HCT116 (cell line): ENCODE data around the gene GRIK4. TPM values are rescaled to one million over a fixed set of nuclear protein-coding genes. Genes with fewer than 3 reads are reported as not detected.

Experiments
- ATAC-seq: fragments of 200-7000 bp; cut with Tn5 transposase; 2 replicates; pipeline ENCODE4 v1.9.1; 2020; ENCODE audit warnings: mild to moderate bottlenecking, moderate library complexity
- BruUV-seq: library from RNA; stranded (reverse); fragments of 400-500 nt; replicated peaks from 2 replicates; lab custom pipeline; 2021; lab: Mats Ljungman, UMichigan
- CTCF ChIA-PET: fragments of 300-600 bp; sonication (Branson Sonifier 250); formaldehyde crosslinking; loops from one replicate; lab custom pipeline; 2021; ENCODE audit warnings: antibody characterized with exemption; lab: Charles Lee
- POLR2A ChIA-PET: fragments of 300-600, 350-600 bp; sonication (Branson Sonifier 250); formaldehyde crosslinking; loops from one replicate; lab custom pipeline; 2021; ENCODE audit warnings: antibody characterized with exemption; lab: Charles Lee
- RAD21 ChIA-PET, 2 experiments: fragments of 300-600 bp; sonication (Branson Sonifier 250); formaldehyde crosslinking; loops; one replicate each; lab custom pipeline; 2023; ENCODE audit warnings: low total read pairs in 2 of 2; ENCODE audit not compliant: uncharacterized antibody in 2 of 2, unreplicated experiment in 2 of 2, low non-redundant PET in 1 of 2; lab: Charles Lee
- DNase-seq: peaks from one replicate; pipeline ENCODE4 v3.0.0-alpha.2; 2010; ENCODE audit warnings: low read depth, low spot score
- H2AFZ ChIP-seq: fragments of 200-600 bp; shearing (Covaris generic), sonication (generic); 2 replicates; pipeline ENCODE4 v1.6.1; 2017; ENCODE audit warnings: low read depth, mixed run types, mixed read lengths, antibody characterized with exemption, low read length; ENCODE audit not compliant: poor library complexity, severe bottlenecking
- H3K27ac ChIP-seq: 2 replicates; pipeline ENCODE4 v1.5.1; 2012; ENCODE audit warnings: low read depth, low read length
- H3K27me3 ChIP-seq: fragments of 200-600 bp; sonication (generic); 2 replicates; pipeline ENCODE4 v1.6.1; 2016; ENCODE audit warnings: mixed run types, low read length, mixed read lengths; ENCODE audit not compliant: insufficient read depth
- H3K36me3 ChIP-seq, 2 experiments: fragments of 200-500 bp in 1 of 2; fragments of 200-600 bp in 1 of 2; sonication (Bioruptor generic) in 1 of 2; sonication (generic) in 1 of 2; 2 replicates each; pipeline versions ENCODE4 v1.5.1 to v1.6.1; 2014 to 2016; ENCODE audit warnings: low read length in 2 of 2, inconsistent platforms in 1 of 2, mixed read lengths in 1 of 2, mixed run types in 1 of 2; ENCODE audit not compliant: insufficient read depth in 2 of 2, control insufficient read depth in 1 of 2
- H3K4me1 ChIP-seq, 2 experiments: fragments of 200-600 bp in 1 of 2; sonication (generic) in 1 of 2; 2 replicates each; pipeline versions ENCODE4 v1.5.1 to v1.6.1; 2012 to 2017; ENCODE audit warnings: low read length in 2 of 2, inconsistent platforms in 1 of 2, mild to moderate bottlenecking in 1 of 2, mixed read lengths in 1 of 2, mixed run types in 1 of 2, moderate library complexity in 1 of 2; ENCODE audit not compliant: insufficient read depth in 2 of 2, control insufficient read depth in 1 of 2
- H3K4me2 ChIP-seq: fragments of 200-600 bp; sonication (generic); 2 replicates; pipeline ENCODE4 v1.6.1; 2017; ENCODE audit warnings: mixed run types, low read length, mixed read lengths
- H3K4me3 ChIP-seq, 2 experiments: fragments of 200-600 bp in 1 of 2; sonication (generic) in 1 of 2; replicated peaks in 1 of 2; 2 replicates each; pipeline ENCODE4 v1.5.1; 2011 to 2016; ENCODE audit warnings: low read length in 2 of 2, control low read depth in 1 of 2, low read depth in 1 of 2, mild to moderate bottlenecking in 1 of 2, mixed read lengths in 1 of 2, mixed run types in 1 of 2
- H3K79me2 ChIP-seq: fragments of 200-600 bp; sonication (generic); 2 replicates; pipeline ENCODE4 v1.6.1; 2017; ENCODE audit warnings: mild to moderate bottlenecking, mixed run types, low read length, moderate library complexity, mixed read lengths; ENCODE audit not compliant: insufficient read depth
- H3K9ac ChIP-seq: fragments of 200-600 bp; sonication (generic); 2 replicates; pipeline ENCODE4 v1.6.1; 2016; ENCODE audit warnings: low read length, mixed read lengths
- H3K9me2 ChIP-seq: fragments of 200-600 bp; sonication (generic), shearing (Covaris generic); 2 replicates; pipeline ENCODE4 v1.6.1; 2017; ENCODE audit warnings: mixed run types, mild to moderate bottlenecking, moderate library complexity; ENCODE audit not compliant: insufficient read depth
- H3K9me3 ChIP-seq, 2 experiments: fragments of 200-500 bp in 1 of 2; fragments of 200-600 bp in 1 of 2; sonication (Bioruptor generic) in 1 of 2; sonication (generic) in 1 of 2; 2 replicates each; pipeline ENCODE4 v1.6.1; 2014 to 2017; ENCODE audit warnings: low read length in 2 of 2, mixed read lengths in 2 of 2, inconsistent platforms in 1 of 2, low read depth in 1 of 2, mild to moderate bottlenecking in 1 of 2, mixed run types in 1 of 2, moderate library complexity in 1 of 2; ENCODE audit not compliant: control insufficient read depth in 1 of 2, insufficient read depth in 1 of 2
- H4K20me1 ChIP-seq: fragments of 200-600 bp; sonication (generic), shearing (Covaris generic); 2 replicates; pipeline ENCODE4 v1.6.1; 2017; ENCODE audit warnings: mixed run types, mild to moderate bottlenecking, moderate library complexity; ENCODE audit not compliant: insufficient read depth
- ATF3 ChIP-seq: IDR thresholded peaks from 2 replicates; pipeline ENCODE4 v1.6.1; 2012
- CBX3 ChIP-seq: IDR thresholded peaks from 2 replicates; pipeline ENCODE4 v1.6.1; 2012; ENCODE audit warnings: low read depth
- CEBPB ChIP-seq: IDR thresholded peaks from 2 replicates; pipeline ENCODE4 v1.6.1; 2012; ENCODE audit warnings: low read depth
- CTCF ChIP-seq, 3 experiments: fragments of 200-600 bp in 1 of 3; sonication (generic) in 1 of 3; IDR thresholded peaks in 2 of 3; conservative IDR thresholded peaks in 1 of 3; 2 replicates each; pipeline ENCODE4 v1.5.1; 2012 to 2017; ENCODE audit warnings: low read depth in 2 of 3, low read length in 2 of 3, antibody characterized with exemption in 1 of 3, borderline replicate concordance in 1 of 3, control low read depth in 1 of 3, mild to moderate bottlenecking in 1 of 3, mixed read lengths in 1 of 3, mixed run types in 1 of 3, moderate library complexity in 1 of 3; ENCODE audit not compliant: insufficient read depth in 1 of 3
- ELF1 ChIP-seq: IDR thresholded peaks from 2 replicates; pipeline ENCODE4 v1.6.1; 2012; ENCODE audit warnings: low read depth, borderline replicate concordance
- EZH2 ChIP-seq: fragments of 200-600 bp; sonication (generic); IDR thresholded peaks from 2 replicates; pipeline ENCODE4 v1.6.1; 2017; ENCODE audit warnings: antibody characterized with exemption, mixed run types
- EZH2phosphoT487 ChIP-seq: fragments of 200-600 bp; IDR thresholded peaks from 2 replicates; pipeline ENCODE4 v1.6.1; 2018; ENCODE audit warnings: antibody characterized with exemption, borderline replicate concordance
- FOSL1 ChIP-seq: IDR thresholded peaks from 2 replicates; pipeline ENCODE4 v1.6.1; 2012; ENCODE audit warnings: low read depth
- POLR2A ChIP-seq: IDR thresholded peaks from 2 replicates; pipeline ENCODE4 v1.7.0; 2011; ENCODE audit warnings: borderline replicate concordance; ENCODE audit not compliant: insufficient read depth, insufficient read length; ENCODE audit errors: extremely low read depth
- POLR2AphosphoS5 ChIP-seq: IDR thresholded peaks from 2 replicates; pipeline ENCODE4 v1.6.1; 2011; ENCODE audit warnings: mild to moderate bottlenecking, low read depth, low read length, moderate library complexity
- RAD21 ChIP-seq: IDR thresholded peaks from 2 replicates; pipeline ENCODE4 v1.6.1; 2012; ENCODE audit warnings: low read depth, mild to moderate bottlenecking
- SIN3A ChIP-seq: IDR thresholded peaks from 2 replicates; pipeline ENCODE4 v1.6.1; 2012; ENCODE audit warnings: low read depth
- SP1 ChIP-seq: IDR thresholded peaks from 2 replicates; pipeline ENCODE4 v1.6.1; 2012; ENCODE audit warnings: low read depth
- SRF ChIP-seq: IDR thresholded peaks from 2 replicates; pipeline ENCODE4 v1.6.1; 2012; ENCODE audit warnings: low read depth
- TCF7L2 ChIP-seq: IDR thresholded peaks from 2 replicates; pipeline ENCODE4 v1.7.0; 2011; ENCODE audit warnings: borderline replicate concordance, inconsistent platforms; ENCODE audit not compliant: insufficient read depth, insufficient read length; ENCODE audit errors: extremely low read depth
- YY1 ChIP-seq: IDR thresholded peaks from 2 replicates; pipeline ENCODE4 v1.6.1; 2011; ENCODE audit warnings: low read length, low read depth, moderate library complexity, mild to moderate bottlenecking; ENCODE audit not compliant: insufficient replicate concordance; ENCODE audit errors: extremely low read depth
- ZFX ChIP-seq: fragments of 450-650 bp; IDR thresholded peaks from 2 replicates; pipeline ENCODE4 v1.6.1; 2017
- ZNF274 ChIP-seq: fragments of 200-500 bp; sonication (Bioruptor generic); IDR thresholded peaks from 2 replicates; pipeline ENCODE4 v1.6.1; 2014; ENCODE audit warnings: mild to moderate bottlenecking, low read depth, low read length, inconsistent platforms
- intact Hi-C: fragments of 100-400 bp; cut with micrococcal nuclease; formaldehyde crosslinking; loops from 2 replicates; pipeline ENCODE4 v1.10.0; 2022
- total RNA-seq: library from RNA; stranded (reverse); gene quantifications from one replicate; pipeline ENCODE4 v1.2.1, GENCODE V29; 2021; ENCODE audit not compliant: unreplicated experiment
- TF ChIP-seq, protein P1 (sequence below): IDR thresholded peaks from 2 replicates; pipeline ENCODE4 v1.6.1; 2011; ENCODE audit warnings: mild to moderate bottlenecking, low read length, moderate library complexity; ENCODE audit not compliant: insufficient replicate concordance; ENCODE audit errors: extremely low read depth
- TF ChIP-seq, protein P2 (sequence below): IDR thresholded peaks from 2 replicates; pipeline ENCODE4 v1.6.1; 2012; ENCODE audit warnings: low read depth

Gene GRIK4
- total RNA-seq, 1 experiment from 2014 or later: 0.52 TPM

DNA sequence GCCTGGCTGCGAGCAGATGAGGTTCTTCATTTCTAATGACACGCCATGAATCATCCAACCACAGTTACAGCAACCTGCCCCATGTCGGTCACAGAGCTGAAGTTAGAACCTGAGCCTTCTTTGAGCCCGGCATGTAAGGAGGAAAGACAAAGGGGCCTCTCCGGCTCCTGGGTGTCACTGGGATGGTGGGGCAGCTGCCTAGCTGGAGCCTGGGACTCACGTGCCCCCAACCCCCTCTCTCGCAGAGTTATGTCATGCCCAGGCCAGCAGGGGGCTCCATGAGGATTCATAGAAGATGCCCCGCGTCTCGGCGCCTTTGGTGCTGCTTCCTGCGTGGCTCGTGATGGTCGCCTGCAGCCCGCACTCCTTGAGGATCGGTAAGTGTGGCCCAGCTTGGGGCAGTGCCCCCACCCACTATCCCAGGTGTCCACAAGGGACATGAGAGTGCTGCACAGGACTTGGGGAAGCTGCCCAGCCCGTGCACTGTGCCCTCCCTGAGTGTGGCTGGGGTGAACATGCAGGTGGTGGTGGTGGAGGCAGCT, 148.5 kb downstream of the GRIK4 start:
- H3K4me3 ChIP-seq: peak overlapping the region in 1 of 2 experiments; percentile 13; a peak in 1 of 4 replicates
- H3K36me3 ChIP-seq: no peaks in the 10 kb centered on the region
- H3K9me2 ChIP-seq: no peaks in the 10 kb centered on the region
- no peaks in the 10 kb centered on the region for H3K79me2 ChIP-seq
- H3K9ac ChIP-seq: no peak overlapping the region
- ChIA-PET RAD21 (interaction anchor here (0.6 to 1.6 kb wide), 3 partner anchors 19 to 143 kb away, joined by 3 to 5 read pairs (median 3); no protein-coding TSS in a partner anchor), POLR2A (interaction anchor here (1.0 kb wide), 1 partner anchor 10 kb away, joined by 3 read pairs; no protein-coding TSS in a partner anchor), CTCF (interaction anchor here (0.6 to 1.1 kb wide), 7 partner anchors 12 to 181 kb away, joined by 3 to 7 read pairs (median 3); no protein-coding TSS in a partner anchor)
- H3K27me3 ChIP-seq: peaks cover 26% of the 10 kb centered on the region
- peak overlapping the region; percentile 8 for H2AFZ ChIP-seq
- H3K4me1 ChIP-seq: peaks cover 0 to 14% of the 10 kb centered on the region in 2 experiments; a peak in 2 of 4 replicates
- no peaks in the 10 kb centered on the region for H3K9me3 ChIP-seq
- H3K4me2 ChIP-seq: peak overlapping the region; percentile 60
- BruUV-seq: no TSS peak
- no peak overlapping the region for H3K27ac ChIP-seq
- DNase-seq (peak; percentile 46), ATAC-seq (peak; percentile 89)
- H4K20me1 ChIP-seq: no peaks in the 10 kb centered on the region
- intact Hi-C loops: loop anchor here (2.0 to 5.0 kb wide), 2 partner anchors 293 to 532 kb away; no protein-coding TSS in a partner anchor
- TF ChIP-seq YY1 (no peak), SIN3A (no peak), FOSL1 (peak; percentile 81), SP1 (no peak), ZFX (no peak), CEBPB (no peak), EZH2phosphoT487 (no peak), RAD21 (peak; percentile 60), TCF7L2 (peak; percentile 78), POLR2A (no peak), CTCF (IDR thresholded peaks at IDR 0.05 in 2 of 3, conservative IDR thresholded peaks at IDR 0.05 in 1 of 3; ENCODE audit: borderline replicate concordance in 1 of 3, insufficient read depth in 1 of 3, low read depth in 2 of 3, low read length in 2 of 3) (peak; percentile 67 to 86 (median 76)), ELF1 (no peak), SRF (no peak), ATF3 (no peak), EZH2 (no peak), CBX3 (no peak), ZNF274 (no peak), POLR2AphosphoS5 (no peak)
- TF ChIP-seq, protein P1, sequence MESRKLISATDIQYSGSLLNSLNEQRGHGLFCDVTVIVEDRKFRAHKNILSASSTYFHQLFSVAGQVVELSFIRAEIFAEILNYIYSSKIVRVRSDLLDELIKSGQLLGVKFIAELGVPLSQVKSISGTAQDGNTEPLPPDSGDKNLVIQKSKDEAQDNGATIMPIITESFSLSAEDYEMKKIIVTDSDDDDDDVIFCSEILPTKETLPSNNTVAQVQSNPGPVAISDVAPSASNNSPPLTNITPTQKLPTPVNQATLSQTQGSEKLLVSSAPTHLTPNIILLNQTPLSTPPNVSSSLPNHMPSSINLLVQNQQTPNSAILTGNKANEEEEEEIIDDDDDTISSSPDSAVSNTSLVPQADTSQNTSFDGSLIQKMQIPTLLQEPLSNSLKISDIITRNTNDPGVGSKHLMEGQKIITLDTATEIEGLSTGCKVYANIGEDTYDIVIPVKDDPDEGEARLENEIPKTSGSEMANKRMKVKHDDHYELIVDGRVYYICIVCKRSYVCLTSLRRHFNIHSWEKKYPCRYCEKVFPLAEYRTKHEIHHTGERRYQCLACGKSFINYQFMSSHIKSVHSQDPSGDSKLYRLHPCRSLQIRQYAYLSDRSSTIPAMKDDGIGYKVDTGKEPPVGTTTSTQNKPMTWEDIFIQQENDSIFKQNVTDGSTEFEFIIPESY: no peak
- TF ChIP-seq, protein P2, sequence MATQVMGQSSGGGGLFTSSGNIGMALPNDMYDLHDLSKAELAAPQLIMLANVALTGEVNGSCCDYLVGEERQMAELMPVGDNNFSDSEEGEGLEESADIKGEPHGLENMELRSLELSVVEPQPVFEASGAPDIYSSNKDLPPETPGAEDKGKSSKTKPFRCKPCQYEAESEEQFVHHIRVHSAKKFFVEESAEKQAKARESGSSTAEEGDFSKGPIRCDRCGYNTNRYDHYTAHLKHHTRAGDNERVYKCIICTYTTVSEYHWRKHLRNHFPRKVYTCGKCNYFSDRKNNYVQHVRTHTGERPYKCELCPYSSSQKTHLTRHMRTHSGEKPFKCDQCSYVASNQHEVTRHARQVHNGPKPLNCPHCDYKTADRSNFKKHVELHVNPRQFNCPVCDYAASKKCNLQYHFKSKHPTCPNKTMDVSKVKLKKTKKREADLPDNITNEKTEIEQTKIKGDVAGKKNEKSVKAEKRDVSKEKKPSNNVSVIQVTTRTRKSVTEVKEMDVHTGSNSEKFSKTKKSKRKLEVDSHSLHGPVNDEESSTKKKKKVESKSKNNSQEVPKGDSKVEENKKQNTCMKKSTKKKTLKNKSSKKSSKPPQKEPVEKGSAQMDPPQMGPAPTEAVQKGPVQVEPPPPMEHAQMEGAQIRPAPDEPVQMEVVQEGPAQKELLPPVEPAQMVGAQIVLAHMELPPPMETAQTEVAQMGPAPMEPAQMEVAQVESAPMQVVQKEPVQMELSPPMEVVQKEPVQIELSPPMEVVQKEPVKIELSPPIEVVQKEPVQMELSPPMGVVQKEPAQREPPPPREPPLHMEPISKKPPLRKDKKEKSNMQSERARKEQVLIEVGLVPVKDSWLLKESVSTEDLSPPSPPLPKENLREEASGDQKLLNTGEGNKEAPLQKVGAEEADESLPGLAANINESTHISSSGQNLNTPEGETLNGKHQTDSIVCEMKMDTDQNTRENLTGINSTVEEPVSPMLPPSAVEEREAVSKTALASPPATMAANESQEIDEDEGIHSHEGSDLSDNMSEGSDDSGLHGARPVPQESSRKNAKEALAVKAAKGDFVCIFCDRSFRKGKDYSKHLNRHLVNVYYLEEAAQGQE: no peak
